Uterus (tissue), 2 donors: Measurements from ENCODE around the gene ARHGAP12.

Experiments used
- CTCF ChIP-seq, 4 experiments: fragments of 200-600 bp in 2 of 4; fragments of 450-650 bp in 2 of 4; sonication (generic) in 2 of 4; IDR thresholded peaks; one replicate each; pipeline ENCODE4 v1.5.1; 2016 to 2019; ENCODE audit warnings: antibody characterized with exemption in 4 of 4, mild to moderate bottlenecking in 2 of 4, moderate library complexity in 1 of 4
- POLR2A ChIP-seq, 2 donors: fragments of 450-650 bp; IDR thresholded peaks; one replicate each; pipeline ENCODE4 v1.6.1; 2016; ENCODE audit warnings: antibody characterized with exemption in 2 of 2, mild to moderate bottlenecking in 1 of 2, moderate library complexity in 1 of 2

- TF ChIP-seq POLR2A (IDR thresholded peaks at IDR 0.05) = no peak
- no peak for TF ChIP-seq CTCF (IDR thresholded peaks at IDR 0.05)
These were observed 51.8 kb downstream of the ARHGAP12 start for GRCh38 chr10:31876652-31877352.
